ENCODE measurements around the gene FAM120C.

FAM120C gene

GRCh38 chrX:54029529-54030143 lies 153.4 kb downstream of the FAM120C start:
- no peak for DNase-seq

DNA sequence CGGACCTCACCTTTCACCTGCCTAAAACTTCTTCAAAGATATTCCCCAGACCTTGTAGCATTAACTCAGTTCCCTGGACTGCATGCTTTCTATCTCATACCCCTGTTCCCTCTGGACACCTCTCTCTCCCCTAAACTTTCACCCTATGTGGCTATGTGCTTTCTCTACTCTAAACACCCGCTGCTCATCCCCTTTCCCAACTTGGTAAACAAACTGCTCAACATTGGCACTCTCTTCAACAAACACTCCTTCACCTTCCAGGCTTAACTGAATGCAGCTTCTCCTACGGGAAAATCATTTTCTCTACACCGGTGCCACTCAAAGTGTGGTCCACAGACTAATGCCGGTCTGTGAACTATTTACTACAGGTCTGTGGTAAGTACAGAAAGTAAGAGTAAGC lies 158.7 kb downstream of the FAM120C start:
- no peak for DNase-seq
